Measurements from ENCODE around the gene IFI44.

The IFI44 gene

GRCh38 chr1:78713297-78713696 lies 63.7 kb downstream of the IFI44 start:
- DNase-seq, result no peak

Measured in NCI-H1436 (cell line).